ENCODE results near the gene SUPT7L. TPM values are rescaled to one million over a fixed set of nuclear protein-coding genes. Genes with fewer than 3 reads are reported as not detected.

Gene SUPT7L
- total RNA-seq, 5 donors from 2014 or later (not counting 1 experiment from before 2014, with no cell fraction given), result 39.2 to 53.2 (median 39.3) TPM

DNA sequence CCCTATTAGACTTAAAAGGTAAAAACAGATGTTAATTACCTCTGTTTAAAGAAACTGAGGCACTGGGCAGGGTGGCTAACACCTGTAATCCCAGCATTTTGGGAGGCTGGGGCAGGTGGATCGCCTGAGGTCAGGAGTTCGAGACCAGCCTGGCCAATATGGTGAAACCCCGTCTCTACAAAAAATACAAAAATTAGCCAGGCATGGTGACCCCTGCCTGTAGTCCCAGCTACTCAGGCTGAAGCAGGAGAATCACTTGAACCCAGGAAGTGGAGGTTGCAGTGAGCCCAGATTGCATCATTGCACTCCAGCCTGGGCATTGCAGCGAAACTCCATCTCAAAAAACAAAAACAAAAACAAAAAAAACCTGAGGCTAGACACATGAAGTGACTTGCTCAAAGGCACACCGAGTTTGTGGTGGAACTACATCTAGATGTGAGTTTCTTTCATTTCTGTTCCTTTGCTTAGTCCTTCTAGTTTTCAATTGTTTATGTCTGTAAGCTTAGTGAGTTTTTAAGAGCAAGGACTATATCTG, 41.0 kb upstream of the SUPT7L start:
- DNase-seq (no peak), ATAC-seq (replicated peaks in 1 of 4) (no peak)
- H3K4me1 ChIP-seq (ENCODE audit: control insufficient read depth in 1 of 2, extremely low read depth in 1 of 2, insufficient read depth in 2 of 2, low read length in 2 of 2), result peaks cover 0 to 5% of the 10 kb centered on the region in 2 experiments
- POLR2A ChIA-PET, result no interaction called here
- Mint-ChIP-seq H3K4me3 (no peak overlapping the region), H3K36me3 (no peaks in the 10 kb centered on the region), H3K27me3 (no peaks in the 10 kb centered on the region), H3K4me1 (peaks cover 0 to 9% (median 2%) of the 10 kb centered on the region in 3 donors), H3K9me3 (no peaks in the 10 kb centered on the region), H3K27ac (no peak overlapping the region)
- WGBS (ENCODE audit: insufficient coverage), result 90% methylated on average over 2 of the region's 5 CpGs
- H3K27me3 ChIP-seq (replicated peaks in 1 of 2; ENCODE audit: control insufficient read depth in 2 of 2, extremely low read depth in 1 of 2, insufficient read depth in 2 of 2, low read length in 1 of 2), result no peaks in the 10 kb centered on the region
- H3K27ac ChIP-seq (ENCODE audit: low read length), result no peak overlapping the region
- CTCF ChIA-PET, result interaction anchor here (0.6 to 1.8 kb wide), 10 partner anchors 19 to 1116 kb away, joined by 3 to 8 read pairs (median 3); no protein-coding TSS in a partner anchor
- no peaks in the 10 kb centered on the region for H3K9me3 ChIP-seq
- H3K4me3 ChIP-seq (ENCODE audit: control insufficient read depth in 1 of 2, extremely low read depth in 1 of 2, low read length in 1 of 2), result no peak overlapping the region
- H3K36me3 ChIP-seq (ENCODE audit: control insufficient read depth in 2 of 2, extremely low read depth in 1 of 2, insufficient read depth in 1 of 2, low read length in 1 of 2), result no peaks in the 10 kb centered on the region

- no peaks in the 10 kb centered on the region for H3K9me3 ChIP-seq
- no peak overlapping the region for H3K27ac ChIP-seq (ENCODE audit: low read length)
- Mint-ChIP-seq H3K27ac (no peak overlapping the region), H3K36me3 (no peaks in the 10 kb centered on the region), H3K27me3 (no peaks in the 10 kb centered on the region), H3K9me3 (no peaks in the 10 kb centered on the region), H3K4me1 (peaks cover 0 to 9% (median 2%) of the 10 kb centered on the region in 3 donors), H3K4me3 (no peak overlapping the region)
- CTCF ChIA-PET, result interaction anchor here (0.6 to 1.8 kb wide), 9 partner anchors 18 to 1117 kb away, joined by 3 to 8 read pairs (median 3); no protein-coding TSS in a partner anchor
- H3K4me1 ChIP-seq (ENCODE audit: control insufficient read depth in 1 of 2, extremely low read depth in 1 of 2, insufficient read depth in 2 of 2, low read length in 2 of 2), result peaks cover 0 to 5% of the 10 kb centered on the region in 2 experiments
- H3K27me3 ChIP-seq (replicated peaks in 1 of 2; ENCODE audit: control insufficient read depth in 2 of 2, extremely low read depth in 1 of 2, insufficient read depth in 2 of 2, low read length in 1 of 2), result no peaks in the 10 kb centered on the region
- peak; percentile 58 to 92 (median 76) for DNase-seq
- WGBS (ENCODE audit: insufficient coverage), result 0% methylated on average over 1 of the region's 9 CpGs
- no peaks in the 10 kb centered on the region for H3K36me3 ChIP-seq (ENCODE audit: control insufficient read depth in 2 of 2, extremely low read depth in 1 of 2, insufficient read depth in 1 of 2, low read length in 1 of 2)
- no peak overlapping the region for H3K4me3 ChIP-seq (ENCODE audit: control insufficient read depth in 1 of 2, extremely low read depth in 1 of 2, low read length in 1 of 2)
- peak; percentile 73 to 84 (median 82) for ATAC-seq (replicated peaks in 1 of 4)
- POLR2A ChIA-PET, result no interaction called here
These were observed 40.4 kb upstream of the SUPT7L start for GRCh38 chr2:27703638-27704341.

DNA sequence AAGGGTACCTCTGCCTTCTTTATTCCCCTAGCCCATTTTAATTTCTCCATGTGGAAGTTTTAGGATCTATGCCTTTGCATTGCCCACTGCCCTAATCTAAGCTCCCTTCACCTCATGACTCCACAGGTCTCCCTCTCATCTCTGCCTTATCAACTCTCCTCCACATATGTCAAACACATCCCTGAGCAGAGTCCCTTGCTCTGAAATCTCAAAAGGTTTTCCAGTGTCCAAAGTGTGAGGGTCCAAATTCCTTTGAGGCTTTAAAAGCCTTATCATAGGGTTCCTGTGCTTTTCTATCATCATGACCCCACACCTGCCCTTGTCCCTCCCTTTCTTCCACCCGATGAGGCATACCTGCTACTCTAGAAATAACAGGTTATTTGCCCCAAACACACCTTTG, 38.9 kb upstream of the SUPT7L start:
- Histone ChIP-seq H3K27me3 (replicated peaks in 1 of 2; ENCODE audit: control insufficient read depth in 2 of 2, extremely low read depth in 1 of 2, insufficient read depth in 2 of 2, low read length in 1 of 2) (no peaks in the 10 kb centered on the region), H3K4me1 (ENCODE audit: control insufficient read depth in 1 of 2, extremely low read depth in 1 of 2, insufficient read depth in 2 of 2, low read length in 2 of 2) (peaks cover 0 to 5% of the 10 kb centered on the region in 2 experiments), H3K27ac (ENCODE audit: low read length) (no peak overlapping the region), H3K36me3 (ENCODE audit: control insufficient read depth in 2 of 2, extremely low read depth in 1 of 2, insufficient read depth in 1 of 2, low read length in 1 of 2) (no peaks in the 10 kb centered on the region), H3K9me3 (no peaks in the 10 kb centered on the region), H3K4me3 (ENCODE audit: control insufficient read depth in 1 of 2, extremely low read depth in 1 of 2, low read length in 1 of 2) (no peak overlapping the region)
- ChIA-PET CTCF (interaction anchor here in 1 of 2 donors (0.8 kb wide), 1 partner anchor 232 kb away, joined by 3 read pairs; no protein-coding TSS in a partner anchor), POLR2A (no interaction called here)
- DNase-seq (no peak), ATAC-seq (replicated peaks in 1 of 4) (no peak)
- no peak overlapping the region for H3K4me3 Mint-ChIP-seq
- H3K9me3 Mint-ChIP-seq, result no peaks in the 10 kb centered on the region
- no peaks in the 10 kb centered on the region for H3K27me3 Mint-ChIP-seq
- H3K4me1 Mint-ChIP-seq, result peaks cover 0 to 9% (median 2%) of the 10 kb centered on the region in 3 donors
- H3K27ac Mint-ChIP-seq, result no peak overlapping the region
- WGBS (ENCODE audit: insufficient coverage), result 86% methylated on average over 1 of the region's 1 CpG
- H3K36me3 Mint-ChIP-seq, result peaks cover 6% of the 10 kb centered on the region

DNA sequence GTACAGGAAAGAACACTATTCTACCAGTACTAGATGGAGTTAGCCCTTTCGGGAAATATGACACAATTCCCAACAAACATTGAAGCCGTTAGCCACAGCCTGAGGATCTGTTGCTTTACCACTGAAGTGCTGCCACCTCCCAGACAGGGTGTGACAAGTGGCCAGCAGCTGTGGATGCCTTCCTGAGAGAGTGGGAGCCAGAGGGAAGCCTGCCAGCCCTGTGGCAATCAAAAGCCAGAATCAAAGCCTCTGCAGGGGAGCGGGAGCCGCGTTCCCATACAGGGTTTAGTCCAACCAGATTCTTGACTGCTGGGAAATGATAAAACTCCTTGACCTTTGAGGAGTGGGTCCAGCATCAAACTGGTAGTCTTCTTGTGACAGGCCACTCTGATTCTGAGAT, 38.3 kb upstream of the SUPT7L start:
- H3K4me3 ChIP-seq (ENCODE audit: control insufficient read depth in 1 of 2, extremely low read depth in 1 of 2, low read length in 1 of 2), result no peak overlapping the region
- no peaks in the 10 kb centered on the region for H3K27me3 ChIP-seq (replicated peaks in 1 of 2; ENCODE audit: control insufficient read depth in 2 of 2, extremely low read depth in 1 of 2, insufficient read depth in 2 of 2, low read length in 1 of 2)
- no peak overlapping the region for H3K27ac ChIP-seq (ENCODE audit: low read length)
- CTCF ChIA-PET, result interaction anchor here in 1 of 2 donors (0.8 kb wide), 1 partner anchor 231 kb away, joined by 3 read pairs; no protein-coding TSS in a partner anchor
- no peaks in the 10 kb centered on the region for H3K9me3 ChIP-seq
- DNase-seq (no peak), ATAC-seq (replicated peaks in 1 of 4) (no peak)
- Mint-ChIP-seq H3K27me3 (no peaks in the 10 kb centered on the region), H3K9me3 (no peaks in the 10 kb centered on the region), H3K36me3 (peaks cover 7% of the 10 kb centered on the region), H3K27ac (no peak overlapping the region), H3K4me3 (no peak overlapping the region), H3K4me1 (peaks cover 0 to 9% (median 2%) of the 10 kb centered on the region in 3 donors)
- H3K4me1 ChIP-seq (ENCODE audit: control insufficient read depth in 1 of 2, extremely low read depth in 1 of 2, insufficient read depth in 2 of 2, low read length in 2 of 2), result peaks cover 0 to 5% of the 10 kb centered on the region in 2 experiments
- H3K36me3 ChIP-seq (ENCODE audit: control insufficient read depth in 2 of 2, extremely low read depth in 1 of 2, insufficient read depth in 1 of 2, low read length in 1 of 2), result peaks cover 0 to under 1% of the 10 kb centered on the region in 2 donors
- WGBS (ENCODE audit: insufficient coverage), result 83% methylated on average over 4 of the region's 5 CpGs
- POLR2A ChIA-PET, result no interaction called here

DNA sequence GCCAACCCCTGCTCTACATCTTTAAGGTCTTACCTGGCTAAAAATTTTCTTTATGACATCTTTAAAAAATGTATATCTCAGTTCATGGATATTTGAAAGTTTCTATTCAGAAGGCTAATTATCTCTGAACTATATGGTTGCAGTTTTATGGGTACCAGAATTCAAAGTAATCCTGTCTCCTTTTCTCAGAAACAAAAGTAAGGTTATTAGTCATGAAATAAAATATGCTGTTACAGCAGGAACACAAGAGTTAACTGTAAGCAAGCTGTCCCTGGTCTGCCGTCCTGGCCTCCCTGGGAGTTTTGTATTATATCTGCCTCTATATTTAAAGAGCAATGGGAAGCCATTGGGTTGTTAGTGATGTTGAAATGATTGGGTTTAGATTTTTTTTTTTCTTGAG, 34.2 kb upstream of the SUPT7L start:
- CTCF ChIA-PET, result no interaction called here
- H3K4me3 Mint-ChIP-seq, result no peak overlapping the region
- Histone ChIP-seq H3K9me3 (no peaks in the 10 kb centered on the region), H3K4me1 (ENCODE audit: control insufficient read depth in 1 of 2, extremely low read depth in 1 of 2, insufficient read depth in 2 of 2, low read length in 2 of 2) (no peaks in the 10 kb centered on the region), H3K27me3 (replicated peaks in 1 of 2; ENCODE audit: control insufficient read depth in 2 of 2, extremely low read depth in 1 of 2, insufficient read depth in 2 of 2, low read length in 1 of 2) (no peaks in the 10 kb centered on the region), H3K36me3 (ENCODE audit: control insufficient read depth in 2 of 2, extremely low read depth in 1 of 2, insufficient read depth in 1 of 2, low read length in 1 of 2) (peaks cover 2 to 23% of the 10 kb centered on the region in 2 donors), H3K4me3 (ENCODE audit: control insufficient read depth in 1 of 2, extremely low read depth in 1 of 2, low read length in 1 of 2) (no peak overlapping the region), H3K27ac (ENCODE audit: low read length) (no peak overlapping the region)
- WGBS (ENCODE audit: insufficient coverage), result 60% methylated on average over 1 of the region's 1 CpG
- no peak overlapping the region for H3K27ac Mint-ChIP-seq
- H3K27me3 Mint-ChIP-seq, result no peaks in the 10 kb centered on the region
- POLR2A ChIA-PET, result no interaction called here
- no peaks in the 10 kb centered on the region for H3K4me1 Mint-ChIP-seq
- DNase-seq (no peak), ATAC-seq (replicated peaks in 1 of 4) (no peak)
- H3K36me3 Mint-ChIP-seq, result peaks cover 24% of the 10 kb centered on the region
- H3K9me3 Mint-ChIP-seq, result no peaks in the 10 kb centered on the region

DNA sequence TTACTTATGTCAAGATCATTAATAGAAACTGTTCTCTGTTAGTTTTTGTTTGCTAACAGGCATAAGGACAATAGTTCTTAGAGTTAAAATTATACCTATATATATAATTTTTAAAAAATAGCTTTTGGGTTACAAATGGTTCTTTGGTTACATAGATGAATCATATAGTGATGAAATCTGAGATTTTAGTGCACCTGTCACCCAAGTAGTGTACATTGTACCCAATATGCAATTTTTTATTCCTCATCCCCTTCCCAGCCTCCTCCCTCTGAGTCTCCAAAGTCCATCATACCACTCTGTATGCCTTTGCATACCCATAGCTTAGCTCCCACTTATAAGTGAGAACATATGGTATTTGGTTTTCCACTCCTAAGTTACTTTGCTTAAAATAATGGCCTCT, 26.6 kb upstream of the SUPT7L start:
- ATAC-seq (replicated peaks in 1 of 4) (no peak), DNase-seq (no peak)
- H3K36me3 ChIP-seq (ENCODE audit: control insufficient read depth in 2 of 2, extremely low read depth in 1 of 2, insufficient read depth in 1 of 2, low read length in 1 of 2), result peaks cover 0 to 52% of the 10 kb centered on the region in 2 donors
- Mint-ChIP-seq H3K36me3 (peaks cover 42% of the 10 kb centered on the region), H3K9me3 (no peaks in the 10 kb centered on the region), H3K27ac (no peak overlapping the region), H3K4me1 (peaks cover 1 to 7% (median 4%) of the 10 kb centered on the region in 3 donors), H3K4me3 (no peak overlapping the region), H3K27me3 (no peaks in the 10 kb centered on the region)
- H3K9me3 ChIP-seq, result no peaks in the 10 kb centered on the region
- ChIA-PET CTCF (no interaction called here), POLR2A (interaction anchor here (0.6 to 0.7 kb wide), 3 partner anchors 23 to 753 kb away, joined by 3 to 10 read pairs (median 4); no protein-coding TSS in a partner anchor)
- H3K27me3 ChIP-seq (replicated peaks in 1 of 2; ENCODE audit: control insufficient read depth in 2 of 2, extremely low read depth in 1 of 2, insufficient read depth in 2 of 2, low read length in 1 of 2), result no peaks in the 10 kb centered on the region
- no peak overlapping the region for H3K27ac ChIP-seq (ENCODE audit: low read length)
- no peak overlapping the region for H3K4me3 ChIP-seq (ENCODE audit: control insufficient read depth in 1 of 2, extremely low read depth in 1 of 2, low read length in 1 of 2)
- peaks cover 4 to 10% of the 10 kb centered on the region in 2 experiments for H3K4me1 ChIP-seq (ENCODE audit: control insufficient read depth in 1 of 2, extremely low read depth in 1 of 2, insufficient read depth in 2 of 2, low read length in 2 of 2)
